IMR-90 (cell line): ENCODE measurements around the gene C11orf21. TPM values are rescaled to one million over a fixed set of nuclear protein-coding genes. Genes with fewer than 3 reads are reported as not detected.
A peak's percentile ranks its signal among the peaks of the same experiment; 100 is the strongest.

Experiments
- ATAC-seq: fragments of 200-7000 bp; cut with Tn5 transposase; 2 replicates; pipeline ENCODE4 v1.9.1; 2020; ENCODE audit warnings: low read depth, mild to moderate bottlenecking, moderate library complexity
- BruUV-seq: library from RNA; stranded (reverse); fragments of 400-500 nt; replicated peaks from 2 replicates; lab custom pipeline; 2021; lab: Mats Ljungman, UMichigan
- CTCF ChIA-PET: fragments of 300-600 bp; formaldehyde crosslinking; extraction: SDS; loops from one replicate; lab custom pipeline; 2021; ENCODE audit warnings: antibody characterized with exemption; lab: Yijun Ruan, JAX
- POLR2A ChIA-PET: fragments of 300-600 bp; sonication (Branson Sonifier 250); formaldehyde crosslinking; loops from one replicate; lab custom pipeline; 2022; ENCODE audit warnings: antibody characterized with exemption; ENCODE audit not compliant: unreplicated experiment; lab: Charles Lee
- DNase-seq: peaks from one replicate; pipeline ENCODE4 v3.0.0; 2013
- H2AFZ ChIP-seq: replicated peaks from 2 replicates; pipeline ENCODE3; 2013; ENCODE audit warnings: low read length, mild to moderate bottlenecking; ENCODE audit not compliant: poor library complexity
- H2AK5ac ChIP-seq: 2 replicates; pipeline ENCODE4 v1.6.1; 2013; ENCODE audit warnings: low read depth, low read length, inconsistent platforms
- H2AK9ac ChIP-seq: replicated peaks from 2 replicates; pipeline ENCODE3; 2013; ENCODE audit warnings: mild to moderate bottlenecking, low read depth, low read length, moderate library complexity; ENCODE audit not compliant: poor library complexity
- H2BK120ac ChIP-seq: 2 replicates; pipeline ENCODE4 v1.6.1; 2013; ENCODE audit warnings: low read depth, low read length, inconsistent platforms
- H2BK15ac ChIP-seq: 3 replicates; pipeline ENCODE4 v1.6.1; 2013; ENCODE audit warnings: low read depth, low read length, inconsistent platforms
- H2BK20ac ChIP-seq: 2 replicates; pipeline ENCODE4 v1.6.1; 2013; ENCODE audit warnings: low read depth, mild to moderate bottlenecking, inconsistent platforms, low read length, moderate library complexity
- H2BK5ac ChIP-seq: 2 replicates; pipeline ENCODE4 v1.6.1; 2013; ENCODE audit warnings: mild to moderate bottlenecking, low read depth, low read length, inconsistent platforms; ENCODE audit not compliant: poor library complexity, severe bottlenecking
- H3K14ac ChIP-seq: replicated peaks from 2 replicates; pipeline ENCODE4 v1.6.1; 2013; ENCODE audit warnings: low read depth, low read length, inconsistent platforms
- H3K18ac ChIP-seq: 2 replicates; pipeline ENCODE4 v1.6.1; 2013; ENCODE audit warnings: low read depth, low read length, control low read depth
- H3K23ac ChIP-seq: 2 replicates; pipeline ENCODE4 v1.6.1; 2013; ENCODE audit warnings: low read depth, low read length, inconsistent platforms
- H3K27ac ChIP-seq: 2 replicates; pipeline ENCODE4 v1.5.1; 2013; ENCODE audit warnings: mild to moderate bottlenecking, control low read depth, low read length; ENCODE audit not compliant: insufficient read depth
- H3K27me3 ChIP-seq: 2 replicates; pipeline ENCODE4 v1.6.1; 2013; ENCODE audit warnings: low read length; ENCODE audit not compliant: control insufficient read depth, insufficient read depth
- H3K36me3 ChIP-seq: 2 replicates; pipeline ENCODE4 v1.6.1; 2013; ENCODE audit warnings: low read length, mixed read lengths; ENCODE audit not compliant: control insufficient read depth, insufficient read depth
- H3K4ac ChIP-seq: 2 replicates; pipeline ENCODE4 v1.6.1; 2013; ENCODE audit warnings: low read depth, low read length, inconsistent platforms
- H3K4me1 ChIP-seq: 2 replicates; pipeline ENCODE4 v1.6.1; 2013; ENCODE audit warnings: low read length, mixed read lengths; ENCODE audit not compliant: control insufficient read depth, insufficient read depth
- H3K4me2 ChIP-seq: 2 replicates; pipeline ENCODE4 v1.6.1; 2013; ENCODE audit warnings: low read depth, mild to moderate bottlenecking, control low read depth, low read length, moderate library complexity
- H3K4me3 ChIP-seq: 2 replicates; pipeline ENCODE4 v1.5.1; 2013; ENCODE audit warnings: low read depth, mild to moderate bottlenecking, control low read depth, low read length, moderate library complexity; ENCODE audit not compliant: insufficient read depth
- H3K56ac ChIP-seq: 2 replicates; pipeline ENCODE4 v1.6.1; 2013; ENCODE audit warnings: low read length, inconsistent platforms; ENCODE audit not compliant: insufficient read depth; ENCODE audit errors: extremely low read depth
- H3K79me1 ChIP-seq, 2 experiments: 2 replicates each; pipeline ENCODE4 v1.6.1; 2013; ENCODE audit warnings: low read length in 2 of 2, inconsistent platforms in 1 of 2, low read depth in 1 of 2
- H3K9ac ChIP-seq: 2 replicates; pipeline ENCODE4 v1.6.1; 2013; ENCODE audit warnings: low read depth, low read length, control low read depth
- H3K9me1 ChIP-seq: 2 replicates; pipeline ENCODE4 v1.6.1; 2013; ENCODE audit warnings: low read length, inconsistent platforms; ENCODE audit not compliant: insufficient read depth
- H3K9me3 ChIP-seq: 2 replicates; pipeline ENCODE4 v1.6.1; 2013; ENCODE audit warnings: low read length; ENCODE audit not compliant: control insufficient read depth, insufficient read depth
- H4K20me1 ChIP-seq: 2 replicates; pipeline ENCODE4 v1.6.1; 2013; ENCODE audit warnings: low read length, inconsistent platforms; ENCODE audit not compliant: insufficient read depth
- H4K5ac ChIP-seq: 2 replicates; pipeline ENCODE4 v1.6.1; 2013; ENCODE audit warnings: mild to moderate bottlenecking, low read depth, low read length, control low read depth
- H4K8ac ChIP-seq, 2 experiments: 2 replicates each; pipeline ENCODE4 v1.6.1; 2013; ENCODE audit warnings: low read depth in 2 of 2, low read length in 2 of 2, control low read depth in 1 of 2, inconsistent platforms in 1 of 2
- H4K91ac ChIP-seq: 2 replicates; pipeline ENCODE4 v1.6.1; 2013; ENCODE audit warnings: low read depth, low read length, inconsistent platforms; ENCODE audit not compliant: insufficient read depth
- BHLHE40 ChIP-seq: fragments of 150-350 bp; IDR thresholded peaks from 2 replicates; pipeline ENCODE4 v1.6.1; 2016; ENCODE audit warnings: mild to moderate bottlenecking, low read depth, low read length
- FOS ChIP-seq: fragments of 150-350 bp; IDR thresholded peaks from 2 replicates; pipeline ENCODE4 v1.6.1; 2016; ENCODE audit warnings: low read depth, low read length
- MAFK ChIP-seq: IDR thresholded peaks from 2 replicates; pipeline ENCODE4 v1.6.1; 2012; ENCODE audit warnings: low read depth, low read length, improper control_type of control experiment
- MXI1 ChIP-seq: IDR thresholded peaks from 2 replicates; pipeline ENCODE4 v1.6.1; 2012; ENCODE audit warnings: low read depth, mild to moderate bottlenecking, low read length, moderate library complexity, borderline replicate concordance
- NFE2L2 ChIP-seq: fragments of 150-350 bp; IDR thresholded peaks from 2 replicates; pipeline ENCODE4 v1.6.1; 2016; ENCODE audit warnings: low read depth, mild to moderate bottlenecking, low read length
- POLR2A ChIP-seq: IDR thresholded peaks from 2 replicates; pipeline ENCODE4 v1.6.1; 2012; ENCODE audit warnings: mild to moderate bottlenecking, low read depth, low read length
- RAD21 ChIP-seq: IDR thresholded peaks from 2 replicates; pipeline ENCODE4 v1.6.1; 2012; ENCODE audit warnings: low read length, improper control_type of control experiment
- RCOR1 ChIP-seq: IDR thresholded peaks from 2 replicates; pipeline ENCODE4 v1.6.1; 2012; ENCODE audit warnings: mild to moderate bottlenecking, low read length, improper control_type of control experiment; ENCODE audit not compliant: insufficient replicate concordance
- SMC3 ChIP-seq: fragments of 150-350 bp; IDR thresholded peaks from 2 replicates; pipeline ENCODE4 v1.6.1; 2016; ENCODE audit warnings: low read depth, mild to moderate bottlenecking, antibody characterized with exemption, low read length, moderate library complexity
- USF2 ChIP-seq: fragments of 150-350 bp; IDR thresholded peaks from 2 replicates; pipeline ENCODE4 v1.6.1; 2017; ENCODE audit warnings: mild to moderate bottlenecking, antibody characterized with exemption, low read length, low read depth
- WGBS, 2 experiments: methylation state at CpG; one replicate each; pipeline versions ENCODE4 v1.1.5 to v1.1.7; 2013; ENCODE audit warnings: missing lambda C conversion rate in 2 of 2; ENCODE audit not compliant: insufficient read length in 1 of 2; ENCODE audit errors: extremely low coverage in 2 of 2; 5-methylcytosine and 5-hydroxymethylcytosine counted together
- dilution Hi-C: fragments of 300-500 bp; cut with HindIII; formaldehyde crosslinking; loops from one replicate; pipeline ENCODE4 v1.14.3; 2018; ENCODE audit warnings: low sequenced_read_pairs; ENCODE audit not compliant: unreplicated experiment
- in situ Hi-C: fragments of 300-500 bp; cut with MboI; formaldehyde crosslinking; loops from 3 replicates; pipeline ENCODE4 v1.14.3; 2019; ENCODE audit warnings: low sequenced_read_pairs, inconsistent platforms, mixed read lengths
- intact Hi-C: fragments of 100-400 bp; cut with micrococcal nuclease; formaldehyde crosslinking; loops from 2 replicates; pipeline ENCODE4 v1.10.0; 2022
- polyA plus RNA-seq, 3 experiments: library from polyadenylated mRNA; depleted of rRNA; stranded (reverse); fragments of >200 nt; gene quantifications; 2 replicates each; pipeline ENCODE4 v1.2.3, GENCODE V29; 2012; ENCODE audit warnings: low replicate concordance in 1 of 3
- total RNA-seq: library from RNA; depleted of rRNA; stranded (reverse); fragments of >200 nt; gene quantifications from 2 replicates; pipeline ENCODE4 v1.2.3, GENCODE V29; 2012
- TF ChIP-seq, protein P1 (sequence below): fragments of 150-350 bp; IDR thresholded peaks from 2 replicates; pipeline ENCODE4 v1.6.1; 2016; ENCODE audit warnings: low read depth, mild to moderate bottlenecking, low read length, moderate library complexity, borderline replicate concordance
- TF ChIP-seq, protein P2 (sequence below): conservative IDR thresholded peaks from 2 replicates; pipeline ENCODE4 v1.5.1; 2012; ENCODE audit warnings: mild to moderate bottlenecking, low read depth, low read length, improper control_type of control experiment

C11orf21 gene
- total and polyA plus RNA-seq, 2 of the 4 experiments (the other 2 are of a cell fraction) = not detected

- TF ChIP-seq SMC3 = no peak
Observed at GRCh38 chr11:2301631-2302305, at the start of gene C11orf21, which contains the start of gene TSPAN32 (continued).

DNA sequence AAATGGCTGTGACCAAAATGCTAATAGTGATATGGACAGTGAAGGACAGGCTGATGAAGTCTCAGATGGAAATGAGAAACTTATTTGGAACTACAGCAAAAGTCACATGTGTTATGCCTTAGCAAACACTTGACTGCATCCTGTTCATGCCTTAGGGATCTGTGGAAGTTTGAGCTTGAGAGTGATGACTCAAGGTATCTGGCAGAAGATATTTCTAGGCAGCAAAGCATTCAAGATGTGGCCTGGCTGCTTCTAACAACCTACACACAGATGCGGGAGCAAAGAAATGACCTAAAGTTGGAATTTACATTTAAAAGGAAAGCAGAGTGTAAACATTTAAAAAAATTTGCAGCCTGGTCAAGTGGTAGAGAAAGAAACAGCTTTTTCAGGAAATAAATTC lies 47.3 kb upstream of the C11orf21 start:
- no peak overlapping the region for H4K91ac ChIP-seq
- no peak overlapping the region for H3K18ac ChIP-seq
- DNase-seq = peak; percentile 59
- H3K9me1 ChIP-seq = no peaks in the 10 kb centered on the region
- H3K27me3 ChIP-seq = no peaks in the 10 kb centered on the region; the same call in 1 of the 2 replicates
- no peak overlapping the region for H2BK20ac ChIP-seq
- no peak overlapping the region for H4K5ac ChIP-seq
- H2BK15ac ChIP-seq = no peak overlapping the region
- no TSS peak for BruUV-seq
- ChIA-PET CTCF (no interaction called here), POLR2A (no interaction called here)
- no peak overlapping the region for H2BK5ac ChIP-seq
- no peaks in the 10 kb centered on the region for H3K4me1 ChIP-seq
- no peak overlapping the region for H3K4me2 ChIP-seq
- no peak overlapping the region for H3K23ac ChIP-seq
- in situ Hi-C loops = no loop called here
- H3K4ac ChIP-seq = no peak overlapping the region
- H3K36me3 ChIP-seq = no peaks in the 10 kb centered on the region
- dilution Hi-C loops = no loop called here
- ATAC-seq = no peak
- no peak overlapping the region for H2AK9ac ChIP-seq
- no CpG with 5 or more reads among the region's 1 CpG for WGBS, 2 experiments
- no peak overlapping the region for H2AFZ ChIP-seq
- no peak overlapping the region for H3K4me3 ChIP-seq
- no peak overlapping the region for H3K27ac ChIP-seq
- H2BK120ac ChIP-seq = no peak overlapping the region
- H2AK5ac ChIP-seq = no peak overlapping the region
- no peak for TF ChIP-seq SMC3
- TF ChIP-seq POLR2A = no peak
- TF ChIP-seq RCOR1 = no peak
- no peak for TF ChIP-seq BHLHE40
- TF ChIP-seq, protein P1, sequence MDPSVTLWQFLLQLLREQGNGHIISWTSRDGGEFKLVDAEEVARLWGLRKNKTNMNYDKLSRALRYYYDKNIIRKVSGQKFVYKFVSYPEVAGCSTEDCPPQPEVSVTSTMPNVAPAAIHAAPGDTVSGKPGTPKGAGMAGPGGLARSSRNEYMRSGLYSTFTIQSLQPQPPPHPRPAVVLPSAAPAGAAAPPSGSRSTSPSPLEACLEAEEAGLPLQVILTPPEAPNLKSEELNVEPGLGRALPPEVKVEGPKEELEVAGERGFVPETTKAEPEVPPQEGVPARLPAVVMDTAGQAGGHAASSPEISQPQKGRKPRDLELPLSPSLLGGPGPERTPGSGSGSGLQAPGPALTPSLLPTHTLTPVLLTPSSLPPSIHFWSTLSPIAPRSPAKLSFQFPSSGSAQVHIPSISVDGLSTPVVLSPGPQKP = no peak
- no peak for TF ChIP-seq MAFK
- TF ChIP-seq, protein P2, sequence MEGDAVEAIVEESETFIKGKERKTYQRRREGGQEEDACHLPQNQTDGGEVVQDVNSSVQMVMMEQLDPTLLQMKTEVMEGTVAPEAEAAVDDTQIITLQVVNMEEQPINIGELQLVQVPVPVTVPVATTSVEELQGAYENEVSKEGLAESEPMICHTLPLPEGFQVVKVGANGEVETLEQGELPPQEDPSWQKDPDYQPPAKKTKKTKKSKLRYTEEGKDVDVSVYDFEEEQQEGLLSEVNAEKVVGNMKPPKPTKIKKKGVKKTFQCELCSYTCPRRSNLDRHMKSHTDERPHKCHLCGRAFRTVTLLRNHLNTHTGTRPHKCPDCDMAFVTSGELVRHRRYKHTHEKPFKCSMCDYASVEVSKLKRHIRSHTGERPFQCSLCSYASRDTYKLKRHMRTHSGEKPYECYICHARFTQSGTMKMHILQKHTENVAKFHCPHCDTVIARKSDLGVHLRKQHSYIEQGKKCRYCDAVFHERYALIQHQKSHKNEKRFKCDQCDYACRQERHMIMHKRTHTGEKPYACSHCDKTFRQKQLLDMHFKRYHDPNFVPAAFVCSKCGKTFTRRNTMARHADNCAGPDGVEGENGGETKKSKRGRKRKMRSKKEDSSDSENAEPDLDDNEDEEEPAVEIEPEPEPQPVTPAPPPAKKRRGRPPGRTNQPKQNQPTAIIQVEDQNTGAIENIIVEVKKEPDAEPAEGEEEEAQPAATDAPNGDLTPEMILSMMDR = no peak
- no peak for TF ChIP-seq RAD21
- TF ChIP-seq FOS = no peak
- no peak for TF ChIP-seq USF2
- TF ChIP-seq NFE2L2 = no peak
- TF ChIP-seq MXI1 = no peak
- no peak overlapping the region for H3K14ac ChIP-seq
- H4K8ac ChIP-seq = no peak overlapping the region
- H3K79me1 ChIP-seq = no peaks in the 10 kb centered on the region
- H4K20me1 ChIP-seq = no peaks in the 10 kb centered on the region
- intact Hi-C loops = no loop called here
- no peak overlapping the region for H3K9ac ChIP-seq
- no peak overlapping the region for H3K56ac ChIP-seq
- peaks cover 17% of the 10 kb centered on the region for H3K9me3 ChIP-seq
